ENCODE results near the gene GIT1.

GIT1 gene

DNA sequence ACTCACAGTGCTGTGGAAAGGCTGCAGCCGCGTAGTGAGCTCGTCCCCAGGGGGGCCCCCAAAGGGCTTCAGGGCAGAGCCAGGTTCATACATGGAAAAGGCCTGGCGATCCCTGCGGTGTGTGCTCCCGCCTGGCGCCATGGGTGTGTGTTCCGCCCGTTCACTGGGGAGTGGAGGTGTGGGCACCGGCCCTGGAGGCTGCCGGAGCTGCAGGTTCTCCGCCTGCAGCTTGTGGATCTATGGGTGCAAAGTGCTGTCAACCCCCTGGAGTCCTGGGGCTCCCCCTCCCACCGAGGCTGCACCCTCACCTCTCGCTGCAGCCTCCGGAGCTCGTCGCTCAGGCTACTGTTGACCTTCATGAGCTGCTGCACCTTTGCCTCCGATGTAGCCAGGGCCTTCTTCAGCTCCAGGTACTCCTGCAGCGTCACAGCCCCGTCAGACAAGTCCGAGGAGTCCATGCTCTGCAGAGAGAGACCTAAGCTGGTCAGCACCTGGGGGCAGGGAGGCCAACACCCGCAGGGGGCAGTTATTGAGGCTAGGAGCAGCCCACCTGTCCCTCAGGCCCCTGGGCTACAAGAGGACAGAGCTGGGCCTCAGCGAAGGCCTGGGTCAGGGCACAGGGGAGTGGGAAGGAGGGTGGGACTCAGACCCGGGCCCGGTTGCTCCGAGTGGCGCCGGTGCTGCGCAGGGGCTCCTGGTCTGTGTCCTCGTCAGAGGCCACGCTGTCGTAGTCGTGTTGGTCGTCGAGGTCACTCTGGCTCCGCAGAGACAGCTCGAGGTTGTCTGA lies 13.0 kb downstream of the GIT1 start:
- TF ChIP-seq POLR2A (IDR thresholded peaks at IDR 0.05; ENCODE audit: extremely low read depth, insufficient read length) (no peak), CTCF (IDR thresholded peaks at IDR 0.05; ENCODE audit: low read depth, low read length) (no peak), MYC (IDR thresholded peaks at IDR 0.05; ENCODE audit: low read depth, low read length) (no peak)
- TF ChIP-seq, protein P1, sequence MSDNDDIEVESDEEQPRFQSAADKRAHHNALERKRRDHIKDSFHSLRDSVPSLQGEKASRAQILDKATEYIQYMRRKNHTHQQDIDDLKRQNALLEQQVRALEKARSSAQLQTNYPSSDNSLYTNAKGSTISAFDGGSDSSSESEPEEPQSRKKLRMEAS (IDR thresholded peaks at IDR 0.05; ENCODE audit: low read depth, low read length): no peak
- H3K4me3 ChIP-seq (ENCODE audit: low read depth, low read length): no peak overlapping the region
- DNase-seq (ENCODE audit: low read depth): no peak

GRCh38 chr17:29575511-29576213 lies 13.8 kb downstream of the GIT1 start:
- H3K4me3 ChIP-seq (ENCODE audit: low read depth, low read length): no peak overlapping the region
- no peak for TF ChIP-seq CTCF (IDR thresholded peaks at IDR 0.05; ENCODE audit: low read depth, low read length)
- no peak for TF ChIP-seq MYC (IDR thresholded peaks at IDR 0.05; ENCODE audit: low read depth, low read length)
- TF ChIP-seq, protein P1 (IDR thresholded peaks at IDR 0.05; ENCODE audit: low read depth, low read length): no peak
- no peak for TF ChIP-seq POLR2A (IDR thresholded peaks at IDR 0.05; ENCODE audit: extremely low read depth, insufficient read length)
- no peak for DNase-seq (ENCODE audit: low read depth)

GRCh38 chr17:29574732-29575510 lies 14.5 kb downstream of the GIT1 start:
- no peak for TF ChIP-seq MYC (IDR thresholded peaks at IDR 0.05; ENCODE audit: low read depth, low read length)
- no peak for TF ChIP-seq POLR2A (IDR thresholded peaks at IDR 0.05; ENCODE audit: extremely low read depth, insufficient read length)
- TF ChIP-seq, protein P1 (IDR thresholded peaks at IDR 0.05; ENCODE audit: low read depth, low read length): no peak
- no peak for TF ChIP-seq CTCF (IDR thresholded peaks at IDR 0.05; ENCODE audit: low read depth, low read length)
- DNase-seq (ENCODE audit: low read depth): no peak
- no peak overlapping the region for H3K4me3 ChIP-seq (ENCODE audit: low read depth, low read length)

GRCh38 chr17:29573871-29574731 lies 15.3 kb downstream of the GIT1 start:
- no peak overlapping the region for H3K4me3 ChIP-seq (ENCODE audit: low read depth, low read length)
- TF ChIP-seq, protein P1 (IDR thresholded peaks at IDR 0.05; ENCODE audit: low read depth, low read length): no peak
- TF ChIP-seq POLR2A (IDR thresholded peaks at IDR 0.05; ENCODE audit: extremely low read depth, insufficient read length) (no peak), CTCF (IDR thresholded peaks at IDR 0.05; ENCODE audit: low read depth, low read length) (no peak), MYC (IDR thresholded peaks at IDR 0.05; ENCODE audit: low read depth, low read length) (no peak)
- DNase-seq (ENCODE audit: low read depth): no peak

GRCh38 chr17:29573558-29573869 lies 15.9 kb downstream of the GIT1 start:
- TF ChIP-seq CTCF (IDR thresholded peaks at IDR 0.05; ENCODE audit: low read depth, low read length) (no peak), MYC (IDR thresholded peaks at IDR 0.05; ENCODE audit: low read depth, low read length) (no peak), POLR2A (IDR thresholded peaks at IDR 0.05; ENCODE audit: extremely low read depth, insufficient read length) (no peak)
- TF ChIP-seq, protein P1 (IDR thresholded peaks at IDR 0.05; ENCODE audit: low read depth, low read length): no peak
- DNase-seq (ENCODE audit: low read depth): no peak
- no peak overlapping the region for H3K4me3 ChIP-seq (ENCODE audit: low read depth, low read length)

All from NB4 (cell line).